ENCODE results near the gene HAUS3. TPM values are rescaled to one million over a fixed set of nuclear protein-coding genes. Genes with fewer than 3 reads are reported as not detected.

Gene HAUS3, protein sequence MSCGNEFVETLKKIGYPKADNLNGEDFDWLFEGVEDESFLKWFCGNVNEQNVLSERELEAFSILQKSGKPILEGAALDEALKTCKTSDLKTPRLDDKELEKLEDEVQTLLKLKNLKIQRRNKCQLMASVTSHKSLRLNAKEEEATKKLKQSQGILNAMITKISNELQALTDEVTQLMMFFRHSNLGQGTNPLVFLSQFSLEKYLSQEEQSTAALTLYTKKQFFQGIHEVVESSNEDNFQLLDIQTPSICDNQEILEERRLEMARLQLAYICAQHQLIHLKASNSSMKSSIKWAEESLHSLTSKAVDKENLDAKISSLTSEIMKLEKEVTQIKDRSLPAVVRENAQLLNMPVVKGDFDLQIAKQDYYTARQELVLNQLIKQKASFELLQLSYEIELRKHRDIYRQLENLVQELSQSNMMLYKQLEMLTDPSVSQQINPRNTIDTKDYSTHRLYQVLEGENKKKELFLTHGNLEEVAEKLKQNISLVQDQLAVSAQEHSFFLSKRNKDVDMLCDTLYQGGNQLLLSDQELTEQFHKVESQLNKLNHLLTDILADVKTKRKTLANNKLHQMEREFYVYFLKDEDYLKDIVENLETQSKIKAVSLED
- total RNA-seq, result 10 to 100 TPM in 2 of 4 donors, 1 to 10 TPM in 2; 4.8 to 12.1 (median 9.5) TPM

DNA sequence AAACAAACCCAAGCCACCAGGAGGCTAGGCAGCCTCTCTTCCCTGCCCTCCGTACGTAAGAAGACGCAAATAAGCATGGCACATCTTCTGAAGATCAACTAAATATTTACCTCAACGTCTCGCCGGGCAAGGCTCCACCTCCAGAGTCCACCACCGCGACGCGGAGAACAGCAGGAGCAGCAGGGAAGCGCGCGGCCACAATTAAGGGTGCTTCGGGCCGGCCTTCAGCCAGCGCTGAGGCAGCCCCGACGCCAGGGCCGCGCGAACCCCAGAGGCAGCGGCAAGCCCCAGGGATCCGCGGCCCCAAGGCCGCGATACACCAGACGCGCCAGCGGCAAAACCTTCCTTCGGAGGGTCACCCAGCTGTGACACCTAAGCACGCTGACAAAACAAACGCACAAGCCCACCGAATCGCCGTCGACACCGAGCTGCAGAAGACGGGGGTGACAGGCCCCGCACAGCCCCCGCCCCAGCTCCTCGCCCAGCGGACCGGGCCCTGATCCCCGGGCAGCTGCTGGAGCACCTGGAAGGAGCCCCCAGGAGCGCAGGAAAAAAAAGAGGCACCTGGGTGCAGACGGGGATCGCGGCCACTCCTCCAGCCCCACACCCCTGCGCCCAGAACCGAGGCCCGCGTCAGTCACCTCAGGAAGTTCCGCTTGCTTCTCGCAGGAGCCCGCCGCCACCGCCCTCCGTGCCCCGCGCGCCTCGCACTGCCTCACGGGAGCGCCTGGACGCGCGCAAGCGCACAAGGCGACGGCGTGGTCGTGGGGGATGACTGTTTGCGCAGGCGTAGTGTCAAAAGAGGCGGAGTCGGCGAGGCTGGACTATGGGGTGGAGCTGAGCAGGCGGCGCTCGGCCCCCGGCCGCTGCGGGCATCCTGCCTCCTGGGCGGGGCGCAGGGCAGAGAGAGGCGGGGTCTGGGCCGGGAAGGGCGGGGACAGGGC, at the start of gene HAUS3, which contains the start of gene POLN:
TSS of gene HAUS3 (minus strand) at position 712 of the 944 bp plus-strand sequence. CDS start 1,175 bp downstream, outside the sequence.
TSS of gene POLN (minus strand) at position 712 of the 944 bp plus-strand sequence. CDS start 12,890 bp downstream, outside the sequence.
- H3K9me3 ChIP-seq, result no peaks in the 10 kb centered on the region
- H3K4me1 ChIP-seq, result peaks cover 34 to 39% of the 10 kb centered on the region in 2 donors
- in situ Hi-C loops (cut with MboI; ENCODE audit: low sequenced_read_pairs in 4 of 4), result loop anchor here in 3 of 4 donors (25.0 kb wide), 2 partner anchors 171 to 721 kb away; partner anchors contain the start of genes CFAP99 (in 2 of the 3), ZFYVE28 (in 2 of the 3), GRK4 (in 1 of the 3) and NOP14 (in 1 of the 3)

DNA sequence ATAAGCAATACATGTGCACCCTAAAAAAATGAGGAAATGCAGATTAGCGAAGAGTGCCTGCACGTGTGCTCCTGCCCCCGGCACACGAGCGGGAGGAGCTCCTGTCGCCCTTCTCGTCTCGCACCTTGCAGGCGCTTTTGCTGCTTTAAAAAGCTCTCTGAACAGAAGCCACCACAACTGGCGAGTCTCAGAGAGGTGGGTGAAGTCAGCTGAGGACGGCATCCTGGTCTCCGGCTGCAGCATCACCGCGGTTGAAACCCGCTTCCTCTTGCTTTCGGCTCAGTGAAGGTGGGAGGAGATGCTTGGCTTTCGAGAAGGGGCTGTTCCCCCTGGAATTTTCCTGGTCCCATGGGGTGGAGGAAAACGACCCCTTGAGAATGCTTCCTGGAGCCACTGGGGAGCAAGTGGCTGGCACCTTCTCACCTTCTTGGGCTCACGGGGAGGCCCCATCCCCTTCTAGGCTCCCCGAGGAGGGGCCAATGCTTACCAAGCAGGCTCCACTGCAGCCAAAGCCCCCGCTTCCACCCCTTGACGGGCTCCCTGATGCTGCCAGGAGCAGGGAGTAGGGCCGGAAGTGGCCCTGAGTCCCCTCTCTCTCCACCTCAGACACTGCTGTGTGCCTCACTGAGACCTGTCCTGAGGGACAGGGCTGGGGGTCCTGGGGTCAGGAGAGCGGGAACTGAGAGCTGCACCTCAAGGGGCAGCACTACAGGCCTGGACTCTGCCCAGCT, 49.2 kb upstream of the HAUS3 start:
- no peak for TF ChIP-seq POLR2A (IDR thresholded peaks at IDR 0.05)
- TF ChIP-seq, protein P1, sequence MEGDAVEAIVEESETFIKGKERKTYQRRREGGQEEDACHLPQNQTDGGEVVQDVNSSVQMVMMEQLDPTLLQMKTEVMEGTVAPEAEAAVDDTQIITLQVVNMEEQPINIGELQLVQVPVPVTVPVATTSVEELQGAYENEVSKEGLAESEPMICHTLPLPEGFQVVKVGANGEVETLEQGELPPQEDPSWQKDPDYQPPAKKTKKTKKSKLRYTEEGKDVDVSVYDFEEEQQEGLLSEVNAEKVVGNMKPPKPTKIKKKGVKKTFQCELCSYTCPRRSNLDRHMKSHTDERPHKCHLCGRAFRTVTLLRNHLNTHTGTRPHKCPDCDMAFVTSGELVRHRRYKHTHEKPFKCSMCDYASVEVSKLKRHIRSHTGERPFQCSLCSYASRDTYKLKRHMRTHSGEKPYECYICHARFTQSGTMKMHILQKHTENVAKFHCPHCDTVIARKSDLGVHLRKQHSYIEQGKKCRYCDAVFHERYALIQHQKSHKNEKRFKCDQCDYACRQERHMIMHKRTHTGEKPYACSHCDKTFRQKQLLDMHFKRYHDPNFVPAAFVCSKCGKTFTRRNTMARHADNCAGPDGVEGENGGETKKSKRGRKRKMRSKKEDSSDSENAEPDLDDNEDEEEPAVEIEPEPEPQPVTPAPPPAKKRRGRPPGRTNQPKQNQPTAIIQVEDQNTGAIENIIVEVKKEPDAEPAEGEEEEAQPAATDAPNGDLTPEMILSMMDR (IDR thresholded peaks at IDR 0.05 in 4 of 5, conservative IDR thresholded peaks at IDR 0.05 in 1 of 5), result no peak
- H3K4me1 ChIP-seq, result no peaks in the 10 kb centered on the region
- H3K4me3 ChIP-seq, result no peak overlapping the region
- H3K9me3 ChIP-seq, result no peaks in the 10 kb centered on the region
- ATAC-seq (no peak), DNase-seq (peak in 1 of 2 donors; percentile 1)
- intact Hi-C loops (cut with DNase I; ENCODE audit: low total_unique reads) (no loop called here), in situ Hi-C loops (cut with MboI; ENCODE audit: low sequenced_read_pairs in 4 of 4) (no loop called here)
- H3K27ac ChIP-seq, result no peak overlapping the region
- no peaks in the 10 kb centered on the region for H3K36me3 ChIP-seq
- H3K27me3 ChIP-seq, result no peaks in the 10 kb centered on the region

More for the DNA sequence above, at the start of gene HAUS3, which contains the start of gene POLN:
- intact Hi-C loops (cut with DNase I; ENCODE audit: low total_unique reads), result loop anchor here (1.0 to 5.0 kb wide), 3 partner anchors 21 to 721 kb away; partner anchors contain the start of genes GRK4, MXD4 and NOP14
- ATAC-seq (peak; percentile 97 to 98), DNase-seq (peak; percentile 96 to 97)
- Histone ChIP-seq H3K27ac (peak within 1 kb of the TSS; percentile 75 to 86 (median 82)), H3K27me3 (no peaks in the 10 kb centered on the region), H3K4me3 (peak within 1 kb of the TSS; percentile 88 to 98 (median 92)), H3K36me3 (peaks cover 0 to 18% of the 10 kb centered on the region in 2 donors)
- peak; percentile 74 to 86 for TF ChIP-seq POLR2A (IDR thresholded peaks at IDR 0.05)
- TF ChIP-seq, protein P1 (IDR thresholded peaks at IDR 0.05 in 4 of 5, conservative IDR thresholded peaks at IDR 0.05 in 1 of 5), result no peak

DNA sequence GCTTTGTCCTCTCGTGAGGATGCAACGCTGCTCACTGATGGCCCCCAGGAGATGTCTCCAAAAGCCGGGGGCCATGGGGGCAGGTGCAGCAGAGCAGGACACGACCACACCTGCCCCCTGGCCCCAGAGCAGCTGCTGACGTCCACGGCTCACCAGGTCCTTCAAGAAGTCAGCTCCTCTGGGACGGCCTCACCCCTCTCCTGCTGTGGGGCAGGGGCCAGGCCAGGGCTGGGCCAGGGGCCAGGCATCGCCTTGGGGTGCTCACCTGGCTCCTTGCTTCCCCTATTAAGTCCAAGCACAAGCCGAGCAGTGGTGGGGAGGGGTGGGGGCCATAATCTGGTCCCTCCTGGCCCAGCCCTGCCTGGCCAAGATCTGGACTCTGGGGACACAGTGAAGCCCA, 48.6 kb upstream of the HAUS3 start:
- intact Hi-C loops (cut with DNase I; ENCODE audit: low total_unique reads), result no loop called here

More for the DNA sequence above, 48.6 kb upstream of the HAUS3 start:
- no peak for ATAC-seq
- H3K36me3 ChIP-seq, result no peaks in the 10 kb centered on the region
- TF ChIP-seq, protein P1 (IDR thresholded peaks at IDR 0.05 in 4 of 5, conservative IDR thresholded peaks at IDR 0.05 in 1 of 5), result no peak
- TF ChIP-seq POLR2A (IDR thresholded peaks at IDR 0.05), result no peak
- H3K4me3 ChIP-seq, result no peak overlapping the region
- DNase-seq, result no peak
- no peak overlapping the region for H3K27ac ChIP-seq
- no peaks in the 10 kb centered on the region for H3K4me1 ChIP-seq
- H3K27me3 ChIP-seq, result no peaks in the 10 kb centered on the region
- H3K9me3 ChIP-seq, result no peaks in the 10 kb centered on the region
- in situ Hi-C loops (cut with MboI; ENCODE audit: low sequenced_read_pairs in 4 of 4), result no loop called here
